Pancreas (tissue), 10 donors: ENCODE results near the gene KIF16B. TPM values are rescaled to one million over a fixed set of nuclear protein-coding genes. Genes with fewer than 3 reads are reported as not detected.

Experiments
- ATAC-seq, 4 donors: fragments of 200-7000 bp; cut with Tn5 transposase; one replicate each; pipeline versions ENCODE4 v1.8.0 to v1.9.1; 2020; ENCODE audit warnings: mild to moderate bottlenecking in 4 of 4, moderate library complexity in 4 of 4
- DNase-seq, 6 donors: peaks; one replicate each; pipeline ENCODE4 v3.0.0-alpha.2; 2020
- FAIRE-seq: peaks from 2 replicates; lab custom pipeline; 2012; peaks lifted over from hg19 to GRCh38; lab: Jason Lieb, UNC
- H3K27ac ChIP-seq, 4 donors: fragments of 200-600 bp; sonication (generic); 1 replicate in 3 of 4; 2 replicates in 1 of 4; pipeline versions ENCODE4 v1.5.0 to v1.8.0; 2020
- H3K27me3 ChIP-seq, 4 donors: fragments of 200-600 bp; one replicate each; pipeline ENCODE4 v1.8.0; 2021
- H3K36me3 ChIP-seq, 3 donors: fragments of 200-600 bp; sonication (generic) in 1 of 3; one replicate each; pipeline versions ENCODE4 v1.5.0 to v1.8.0; 2020 to 2021
- H3K4me1 ChIP-seq, 3 donors: fragments of 200-600 bp; one replicate each; pipeline ENCODE4 v1.8.0; 2021
- H3K4me3 ChIP-seq, 4 donors: fragments of 200-600 bp; sonication (generic) in 2 of 4; one replicate each; pipeline versions ENCODE4 v1.5.0 to v1.8.0; 2020 to 2021
- H3K9me3 ChIP-seq, 4 donors: fragments of 200-600 bp; one replicate each; pipeline ENCODE4 v1.8.0; 2021
- CTCF ChIP-seq, 4 donors: fragments of 200-600 bp; sonication (generic) in 3 of 4; IDR thresholded peaks; one replicate each; pipeline versions ENCODE4 v1.5.0 to v1.8.0; 2021; ENCODE audit warnings: antibody characterized with exemption in 4 of 4
- WGBS, 2 donors: extraction: QIAGEN DNeasy Blood & Tissue Kit; methylation state at CpG; one replicate each; pipeline ENCODE4 v1.1.7; 2013; 5-methylcytosine and 5-hydroxymethylcytosine counted together
- intact Hi-C, 3 donors: fragments of 100-400 bp; cut with DNase I; formaldehyde crosslinking; loops; one replicate each; pipeline versions ENCODE4 v1.11.1 to v1.14.2; 2022
- polyA plus RNA-seq, 2 donors: library from polyadenylated mRNA; stranded (reverse); fragments of 200-250 nt; gene quantifications; one replicate each; pipeline ENCODE4 v1.2.3, GENCODE V29; 2013
- total RNA-seq, 6 donors: library from RNA; stranded (reverse); fragmentation: NEBNext Ultra II Directional in 4 of 6; extraction: Animal tissue kit (Norgen Biotek cat#: 25700) in 4 of 6; gene quantifications; one replicate each; pipeline versions ENCODE4 v1.2.1 to v1.2.4, GENCODE V29; 2021 to 2023
- donor health status: healthy with polysubstance abuse.
- donor health status: DM: no; HTN: no; CAD: no; lungs with moderate emphysema.
- donor health status: DM: no; HTN: no; CAD: no.
- donor health status: control.
- donor health status: control.
- donor health status: Bipolar disorder and iron deficiency.
- donor health status: DM: yes; HTN: yes; CAD: no.
- donor health status: DM: no; HTN: no; CAD: no.
- donor health status: DM: no; HTN: no; CAD: no.
- donor health status: DM: yes; HTN: yes; CAD: no.

KIF16B gene
- total and polyA plus RNA-seq, 8 donors, result 4.4 to 12.2 (median 7.3) TPM

GRCh38 chr20:16295534-16295933 is 277.7 kb downstream of the KIF16B start:
- H3K9me3 ChIP-seq, result no peaks in the 10 kb centered on the region
- no peaks in the 10 kb centered on the region for H3K36me3 ChIP-seq
- WGBS, 2 donors, result 86 to 88% methylated on average over 5 of the region's 5 CpGs
- intact Hi-C loops, result no loop called here
- H3K4me3 ChIP-seq, result no peak overlapping the region
- FAIRE-seq (peak; percentile 67), ATAC-seq (no peak), DNase-seq (no peak)
- H3K4me1 ChIP-seq, result no peaks in the 10 kb centered on the region
- no peak for TF ChIP-seq CTCF (IDR thresholded peaks at IDR 0.05)
- H3K27ac ChIP-seq, result no peak overlapping the region
- H3K27me3 ChIP-seq, result no peaks in the 10 kb centered on the region

GRCh38 chr20:16293590-16293989 is 279.7 kb downstream of the KIF16B start:
- Histone ChIP-seq H3K27ac (no peak overlapping the region), H3K27me3 (no peaks in the 10 kb centered on the region), H3K36me3 (no peaks in the 10 kb centered on the region), H3K4me3 (no peak overlapping the region), H3K9me3 (no peaks in the 10 kb centered on the region), H3K4me1 (no peaks in the 10 kb centered on the region)
- no peak for DNase-seq
- intact Hi-C loops, result no loop called here
- FAIRE-seq, result no peak
- 86 to 90% methylated on average over 5 of the region's 5 CpGs for WGBS, 2 donors
- no peak for ATAC-seq
- TF ChIP-seq CTCF (IDR thresholded peaks at IDR 0.05), result no peak

- no peak overlapping the region for H3K27ac ChIP-seq
- 79% methylated on average over 4 of the region's 4 CpGs for WGBS, 2 donors
- H3K36me3 ChIP-seq, result no peaks in the 10 kb centered on the region
- DNase-seq (no peak), ATAC-seq (no peak), FAIRE-seq (no peak)
- no peak overlapping the region for H3K4me3 ChIP-seq
- no peaks in the 10 kb centered on the region for H3K27me3 ChIP-seq
- H3K4me1 ChIP-seq, result no peaks in the 10 kb centered on the region
- no peaks in the 10 kb centered on the region for H3K9me3 ChIP-seq
- TF ChIP-seq CTCF (IDR thresholded peaks at IDR 0.05), result no peak
- intact Hi-C loops, result no loop called here
These were observed 280.9 kb downstream of the KIF16B start for GRCh38 chr20:16292226-16292880.

GRCh38 chr20:16290358-16290757 is 282.9 kb downstream of the KIF16B start:
- H3K9me3 ChIP-seq, result no peaks in the 10 kb centered on the region
- no peaks in the 10 kb centered on the region for H3K36me3 ChIP-seq
- intact Hi-C loops, result no loop called here
- 74% methylated on average over 4 of the region's 4 CpGs for WGBS, 2 donors
- H3K27ac ChIP-seq, result no peak overlapping the region
- no peak for ATAC-seq
- FAIRE-seq, result no peak
- TF ChIP-seq CTCF (IDR thresholded peaks at IDR 0.05), result no peak
- no peak for DNase-seq
- no peak overlapping the region for H3K4me3 ChIP-seq
- no peaks in the 10 kb centered on the region for H3K27me3 ChIP-seq
- no peaks in the 10 kb centered on the region for H3K4me1 ChIP-seq

- Histone ChIP-seq H3K36me3 (no peaks in the 10 kb centered on the region), H3K4me3 (no peak overlapping the region), H3K27me3 (no peaks in the 10 kb centered on the region), H3K4me1 (no peaks in the 10 kb centered on the region), H3K27ac (no peak overlapping the region), H3K9me3 (no peaks in the 10 kb centered on the region)
- no peak for FAIRE-seq
- WGBS, 2 donors, result 56 to 68% methylated on average over 2 of the region's 2 CpGs
- intact Hi-C loops, result no loop called here
- no peak for ATAC-seq
- DNase-seq, result no peak
- TF ChIP-seq CTCF (IDR thresholded peaks at IDR 0.05), result no peak
These were observed 285.5 kb downstream of the KIF16B start for GRCh38 chr20:16287776-16288175.
